Measurements from ENCODE around the gene SP2.

Gene SP2

GRCh38 chr17:47871048-47871447 is 25.0 kb upstream of the SP2 start:
- DNase-seq = no peak

GRCh38 chr17:47872019-47872650 is 23.9 kb upstream of the SP2 start:
- DNase-seq = no peak

- DNase-seq = no peak
Measured at GRCh38 chr17:47872651-47873161, 23.3 kb upstream of the SP2 start.

GRCh38 chr17:47873200-47874090 is 22.6 kb upstream of the SP2 start:
- DNase-seq = no peak

- DNase-seq = no peak
Measured at GRCh38 chr17:47875011-47875985, 20.7 kb upstream of the SP2 start.

GRCh38 chr17:47877368-47878034 is 18.5 kb upstream of the SP2 start:
- DNase-seq = no peak

- no peak for DNase-seq
Measured at GRCh38 chr17:47878203-47879027, 17.6 kb upstream of the SP2 start.

- no peak for DNase-seq
Measured at GRCh38 chr17:47879028-47879585, 16.9 kb upstream of the SP2 start.

GRCh38 chr17:47879776-47880454 is 16.1 kb upstream of the SP2 start:
- no peak for DNase-seq

- no peak for DNase-seq
Measured at GRCh38 chr17:47882247-47882646, 13.8 kb upstream of the SP2 start.

GRCh38 chr17:47882695-47883588 is 13.1 kb upstream of the SP2 start:
- no peak for DNase-seq

- no peak for DNase-seq
Measured at GRCh38 chr17:47883589-47884426, 12.2 kb upstream of the SP2 start.

- DNase-seq = no peak
Measured at GRCh38 chr17:47884427-47884740, 11.7 kb upstream of the SP2 start.

- no peak for DNase-seq
Measured at GRCh38 chr17:47884905-47885730, 10.9 kb upstream of the SP2 start.

GRCh38 chr17:47888293-47888692 is 7.7 kb upstream of the SP2 start:
- no peak for DNase-seq

- DNase-seq = peak; percentile 95
Measured at GRCh38 chr17:47889734-47890529, 6.1 kb upstream of the SP2 start.
